K562 (cell line): ENCODE results near the gene MEAF6. TPM values are rescaled to one million over a fixed set of nuclear protein-coding genes. Genes with fewer than 3 reads are reported as not detected.
A peak's percentile ranks its signal among the peaks of the same experiment; 100 is the strongest.

ENCODE experiments used
- BMI1 ChIP-seq: fragments of 150-350 bp; IDR thresholded peaks from 2 replicates; pipeline ENCODE4 v1.6.1; 2014; ENCODE audit warnings: low read length
- CAMTA2 ChIP-seq: fragments of 250-450 bp; sonication (Bioruptor Pico); conservative IDR thresholded peaks from 2 replicates; pipeline ENCODE4 v1.5.1; 2022
- CBX3 ChIP-seq, 2 experiments: IDR thresholded peaks; 1 replicate in 1 of 2; 2 replicates in 1 of 2; pipeline ENCODE4 v1.6.1; 2012; ENCODE audit warnings: inconsistent platforms in 2 of 2, low read length in 2 of 2, borderline replicate concordance in 1 of 2, control low read depth in 1 of 2
- CSDE1 ChIP-seq, 2 experiments: fragments of 450-650 bp; IDR thresholded peaks; 2 replicates each; pipeline ENCODE4 v1.6.1; 2016; ENCODE audit warnings: mild to moderate bottlenecking in 1 of 2
- GATAD2B ChIP-seq: fragments of 450-650 bp; IDR thresholded peaks from 2 replicates; pipeline ENCODE4 v1.6.1; 2017; ENCODE audit warnings: mild to moderate bottlenecking, borderline replicate concordance
- ID3 ChIP-seq, 2 experiments: fragments of 250-450 bp in 1 of 2; fragments of 450-650 bp in 1 of 2; sonication (Bioruptor Pico) in 1 of 2; IDR thresholded peaks; 2 replicates each; pipeline versions ENCODE4 v1.6.1 to v1.8.0; 2016 to 2021; ENCODE audit warnings: mild to moderate bottlenecking in 2 of 2, moderate library complexity in 2 of 2, missing compliant biosample characterization in 1 of 2, missing genetic modification characterization in 1 of 2
- KAT8 ChIP-seq: fragments of 450-650 bp; IDR thresholded peaks from 2 replicates; pipeline ENCODE4 v1.6.1; 2016; ENCODE audit warnings: low read depth, mild to moderate bottlenecking
- KDM5B ChIP-seq: fragments of 200-600 bp; sonication (generic); IDR thresholded peaks from 2 replicates; pipeline ENCODE4 v1.6.1; 2012; ENCODE audit warnings: low read depth, mild to moderate bottlenecking, moderate library complexity, low read length, control low read depth, inconsistent platforms; ENCODE audit not compliant: insufficient replicate concordance
- KLF1 ChIP-seq: fragments of 450-650 bp; IDR thresholded peaks from 2 replicates; pipeline ENCODE4 v1.6.1; 2016; ENCODE audit warnings: missing genetic modification characterization, missing compliant biosample characterization
- KLF13 ChIP-seq: fragments of 450-650 bp; IDR thresholded peaks from 2 replicates; pipeline ENCODE4 v1.6.1; 2016; ENCODE audit warnings: missing genetic modification characterization, low read depth, mild to moderate bottlenecking, missing compliant biosample characterization, moderate library complexity, borderline replicate concordance
- NEUROD1 ChIP-seq: fragments of 150-350 bp; IDR thresholded peaks from 2 replicates; pipeline ENCODE4 v1.6.1; 2014; ENCODE audit warnings: borderline replicate concordance, low read length, low read depth; ENCODE audit not compliant: partially characterized antibody
- NFIX ChIP-seq: fragments of 250-450 bp; sonication (Bioruptor Pico); IDR thresholded peaks from 2 replicates; pipeline ENCODE4 v1.4.0; 2020; ENCODE audit warnings: low read depth, mild to moderate bottlenecking, moderate library complexity
- NFXL1 ChIP-seq: fragments of 450-650 bp; formaldehyde crosslinking; IDR thresholded peaks from 2 replicates; pipeline ENCODE4 v1.4.0; 2021; ENCODE audit warnings: mild to moderate bottlenecking
- PHF20 ChIP-seq: fragments of 450-650 bp; IDR thresholded peaks from 2 replicates; pipeline ENCODE4 v1.6.1; 2018; ENCODE audit not compliant: partially characterized antibody
- SIN3B ChIP-seq: fragments of 450-650 bp; IDR thresholded peaks from 2 replicates; pipeline ENCODE4 v1.6.1; 2017; ENCODE audit warnings: low read depth, mild to moderate bottlenecking, moderate library complexity
- SNIP1 ChIP-seq: fragments of 450-650 bp; IDR thresholded peaks from 2 replicates; pipeline ENCODE4 v1.7.1; 2017; ENCODE audit warnings: low read depth, mild to moderate bottlenecking
- SP1 ChIP-seq: sonication (generic); formaldehyde crosslinking; IDR thresholded peaks from 2 replicates; pipeline ENCODE4 v1.8.1; 2022; ENCODE audit warnings: mild to moderate bottlenecking, missing genetic modification reagents
- TCF7 ChIP-seq: sonication (generic); IDR thresholded peaks from 2 replicates; pipeline ENCODE4 v1.6.1; 2016; ENCODE audit warnings: antibody characterized with exemption, borderline replicate concordance
- U2AF2 ChIP-seq: fragments of 200-400 bp; formaldehyde crosslinking; optimal IDR thresholded peaks from 2 replicates; pipeline ENCODE3; 2017; ENCODE audit warnings: low read depth, mild to moderate bottlenecking, low read length
- YY1 ChIP-seq, 3 experiments: IDR thresholded peaks; 2 replicates each; pipeline ENCODE4 v1.6.1; 2011; ENCODE audit warnings: low read length in 2 of 3, mild to moderate bottlenecking in 2 of 3, moderate library complexity in 2 of 3, borderline replicate concordance in 1 of 3, control low read depth in 1 of 3, low read depth in 1 of 3; ENCODE audit not compliant: insufficient read depth in 3 of 3, insufficient replicate concordance in 2 of 3, control insufficient read depth in 1 of 3, insufficient read length in 1 of 3; ENCODE audit errors: extremely low read depth in 1 of 3
- ZNF165 ChIP-seq: fragments of 250-450 bp; sonication (Bioruptor Pico); IDR thresholded peaks from 2 replicates; pipeline ENCODE4 v1.4.0; 2020; ENCODE audit warnings: borderline replicate concordance
- ZNF347 ChIP-seq: fragments of 450-650 bp; formaldehyde crosslinking; IDR thresholded peaks from 2 replicates; pipeline ENCODE4 v1.4.0; 2020; ENCODE audit warnings: low read depth, mild to moderate bottlenecking, moderate library complexity
- ZNF76 ChIP-seq: fragments of 250-450 bp; sonication (Bioruptor Pico); IDR thresholded peaks from 2 replicates; pipeline ENCODE4 v1.4.0; 2020; ENCODE audit warnings: mild to moderate bottlenecking, moderate library complexity, borderline replicate concordance
- ZNF766 ChIP-seq: fragments of 200-800 bp; sonication (Bioruptor generic); conservative IDR thresholded peaks from 2 replicates; pipeline ENCODE4 v1.6.1; 2016; ENCODE audit warnings: missing genetic modification characterization, missing compliant biosample characterization
- polyA plus RNA-seq, 8 experiments: library from polyadenylated mRNA; depleted of rRNA in 4 of 8; stranded (reverse) in 5 of 8; unstranded in 3 of 8; fragments of >200 nt; fragmentation: Nextera tagmentation in 2 of 8; fragmentation: Illumina TruSeq in 1 of 8; extraction: Ambion mirVana in 2 of 8; extraction: Trizol in 1 of 8; gene quantifications; 2 replicates each; pipeline versions ENCODE4 v1.2.1 to v1.2.3, GENCODE V29; 2011 to 2014; ENCODE audit warnings: inconsistent platforms in 1 of 8, missing spikeins in 1 of 8
- total RNA-seq, 7 experiments: library from RNA; depleted of rRNA in 6 of 7; stranded (reverse); fragments of >200 nt in 6 of 7; fragmentation: Illumina TruSeq in 2 of 7; extraction: Trizol in 2 of 7; gene quantifications; 2 replicates each; pipeline versions ENCODE4 v1.2.1 to v1.2.3, GENCODE V29; 2011 to 2021; ENCODE audit warnings: low replicate concordance in 1 of 7
- TF ChIP-seq, protein P1 (sequence below): fragments of 150-350 bp; conservative IDR thresholded peaks from 2 replicates; pipeline ENCODE4 v1.6.1; 2014; ENCODE audit warnings: low read length

MEAF6 gene
- total and polyA plus RNA-seq, 9 of the 15 experiments (the other 6 are each of a cell fraction or from before 2014, with no cell fraction given), result 55.0 to 151 (median 92.3) TPM

GRCh38 chr1:37553927-37554808 lies 39.6 kb upstream of the MEAF6 start, which contains the start of gene SNIP1 (continued):
- TF ChIP-seq BMI1 (no peak), CAMTA2 (CRISPR knock-in tag) (no peak), KDM5B (peak; percentile 86), YY1 (IDR thresholded peaks at IDR 0.05; ENCODE audit: borderline replicate concordance in 1 of 3, control insufficient read depth in 1 of 3, extremely low read depth in 1 of 3, insufficient read depth in 3 of 3, insufficient read length in 1 of 3, insufficient replicate concordance in 2 of 3, low read depth in 1 of 3, low read length in 2 of 3) (peak in 1 of 3 experiments; percentile 58), ZNF347 (no peak), SNIP1 (no peak), SP1 (CRISPR knock-in tag) (peak; percentile 69), KLF13 (tag) (peak; percentile 81; the same call in 1 of the 2 replicates), PHF20 (peak; percentile 97), TCF7 (no peak), CSDE1 (IDR thresholded peaks at IDR 0.05) (no peak), ZNF76 (no peak), GATAD2B (peak; percentile 39; the same call in 1 of the 2 replicates), NEUROD1 (no peak), ID3 (CRISPR knock-in tag; IDR thresholded peaks at IDR 0.05) (0 out of 2 replicates have a peak, but pooled peaks have one; percentile 2), ID3 (tag; IDR thresholded peaks at IDR 0.05) (peak; percentile 45; the same call in 1 of the 2 replicates), U2AF2 (no peak), SIN3B (peak; percentile 94), NFIX (CRISPR knock-in tag) (no peak), KLF1 (tag) (peak; percentile 90), CBX3 (IDR thresholded peaks at IDR 0.05; ENCODE audit: borderline replicate concordance in 1 of 2, low read length in 2 of 2) (peak in 1 of 2 experiments; percentile 97; a peak in 2 of 3 replicates), KAT8 (no peak), ZNF165 (CRISPR knock-in tag) (no peak), NFXL1 (CRISPR knock-in tag) (no peak), ZNF766 (CRISPR knock-in tag) (0 out of 2 replicates have a peak, but pooled peaks have one; percentile 8)
- TF ChIP-seq, protein P1, sequence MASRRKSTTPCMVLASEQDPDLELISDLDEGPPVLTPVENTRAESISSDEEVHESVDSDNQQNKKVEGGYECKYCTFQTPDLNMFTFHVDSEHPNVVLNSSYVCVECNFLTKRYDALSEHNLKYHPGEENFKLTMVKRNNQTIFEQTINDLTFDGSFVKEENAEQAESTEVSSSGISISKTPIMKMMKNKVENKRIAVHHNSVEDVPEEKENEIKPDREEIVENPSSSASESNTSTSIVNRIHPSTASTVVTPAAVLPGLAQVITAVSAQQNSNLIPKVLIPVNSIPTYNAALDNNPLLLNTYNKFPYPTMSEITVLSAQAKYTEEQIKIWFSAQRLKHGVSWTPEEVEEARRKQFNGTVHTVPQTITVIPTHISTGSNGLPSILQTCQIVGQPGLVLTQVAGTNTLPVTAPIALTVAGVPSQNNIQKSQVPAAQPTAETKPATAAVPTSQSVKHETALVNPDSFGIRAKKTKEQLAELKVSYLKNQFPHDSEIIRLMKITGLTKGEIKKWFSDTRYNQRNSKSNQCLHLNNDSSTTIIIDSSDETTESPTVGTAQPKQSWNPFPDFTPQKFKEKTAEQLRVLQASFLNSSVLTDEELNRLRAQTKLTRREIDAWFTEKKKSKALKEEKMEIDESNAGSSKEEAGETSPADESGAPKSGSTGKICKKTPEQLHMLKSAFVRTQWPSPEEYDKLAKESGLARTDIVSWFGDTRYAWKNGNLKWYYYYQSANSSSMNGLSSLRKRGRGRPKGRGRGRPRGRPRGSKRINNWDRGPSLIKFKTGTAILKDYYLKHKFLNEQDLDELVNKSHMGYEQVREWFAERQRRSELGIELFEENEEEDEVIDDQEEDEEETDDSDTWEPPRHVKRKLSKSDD, result no peak
